Neural progenitor cell (in vitro differentiated cells): ENCODE data around the gene PRPF8.

Source experiments
- CTCF ChIP-seq: fragments of 200-600 bp; sonication (generic); IDR thresholded peaks from 2 replicates; pipeline ENCODE4 v1.5.1; 2017; ENCODE audit warnings: antibody characterized with exemption, mild to moderate bottlenecking
- EZH2 ChIP-seq: fragments of 200-600 bp; sonication (generic); IDR thresholded peaks from 2 replicates; pipeline ENCODE4 v1.6.1; 2017; ENCODE audit warnings: antibody characterized with exemption, mild to moderate bottlenecking, moderate library complexity
- EZH2phosphoT487 ChIP-seq: fragments of 200-600 bp; sonication (generic); IDR thresholded peaks from 2 replicates; pipeline ENCODE4 v1.6.1; 2017; ENCODE audit warnings: antibody characterized with exemption

GRCh38 chr17:1730326-1731193, 45.9 kb upstream of the PRPF8 start:
- TF ChIP-seq CTCF, result no peak
- TF ChIP-seq EZH2phosphoT487, result no peak
- TF ChIP-seq EZH2, result no peak
